ENCODE results near the gene LIPA.
"Not testable (repeated sequence)": the region's sequence is repeated elsewhere in the genome, so short reads cannot be mapped to it uniquely, and the experiment has no call there.

Gene LIPA

GRCh38 chr10:89207181-89207800 lies 44.3 kb downstream of the LIPA start, which contains the start of gene CH25H:
Gene CH25H (minus strand): TSS chr10:89207317. CDS start chr10:89207292, 25 bp downstream.
- DNase-seq: peak; percentile 78

- peak; percentile 22 for DNase-seq
These were observed 45.0 kb downstream of the LIPA start for GRCh38 chr10:89206402-89207180.

- DNase-seq: no peak
These were observed 46.9 kb downstream of the LIPA start for GRCh38 chr10:89204621-89205185.

- peak; percentile 35 for DNase-seq
These were observed 48.3 kb downstream of the LIPA start for GRCh38 chr10:89203237-89203636.

GRCh38 chr10:89202033-89202425 lies 49.5 kb downstream of the LIPA start:
- DNase-seq: no peak

- DNase-seq: peak; percentile 58
These were observed 50.1 kb downstream of the LIPA start for GRCh38 chr10:89201345-89202032.

- no peak for DNase-seq
These were observed 54.1 kb downstream of the LIPA start for GRCh38 chr10:89197473-89197872.

GRCh38 chr10:89191301-89191700 lies 60.3 kb downstream of the LIPA start:
- not testable (repeated sequence) for DNase-seq

GRCh38 chr10:89189211-89189734 lies 62.3 kb downstream of the LIPA start:
- no peak for DNase-seq

- no peak for DNase-seq
These were observed 65.9 kb downstream of the LIPA start for GRCh38 chr10:89185658-89186057.

- no peak for DNase-seq
These were observed 66.9 kb downstream of the LIPA start for GRCh38 chr10:89184638-89185037.

- peak; percentile 60 for DNase-seq
These were observed 68.0 kb downstream of the LIPA start for GRCh38 chr10:89183571-89183970.

GRCh38 chr10:89182894-89183293 lies 68.7 kb downstream of the LIPA start:
- no peak for DNase-seq

- DNase-seq: peak; percentile 53
These were observed 75.8 kb downstream of the LIPA start for GRCh38 chr10:89175816-89176215.

GRCh38 chr10:89173075-89173474 lies 78.5 kb downstream of the LIPA start:
- DNase-seq: peak; percentile 17

GRCh38 chr10:89171996-89172395 lies 79.6 kb downstream of the LIPA start:
- DNase-seq: peak; percentile 15

GRCh38 chr10:89171263-89171872 lies 80.2 kb downstream of the LIPA start:
- no peak for DNase-seq

GRCh38 chr10:89168354-89168900 lies 83.1 kb downstream of the LIPA start:
- DNase-seq: not testable (repeated sequence)

- DNase-seq: no peak
These were observed 83.7 kb downstream of the LIPA start for GRCh38 chr10:89167915-89168314.

GRCh38 chr10:89165923-89166322 lies 85.7 kb downstream of the LIPA start:
- DNase-seq: peak; percentile 15

- DNase-seq: no peak
These were observed 86.7 kb downstream of the LIPA start for GRCh38 chr10:89164920-89165319.

- DNase-seq: no peak
These were observed 87.5 kb downstream of the LIPA start for GRCh38 chr10:89164080-89164479.

All from HCEC 1CT (cell line).